ENCODE data around the gene NPC1. TPM values are rescaled to one million over a fixed set of nuclear protein-coding genes. Genes with fewer than 3 reads are reported as not detected.
A peak's percentile ranks its signal among the peaks of the same experiment; 100 is the strongest.

The NPC1 gene
- total and polyA plus RNA-seq, 4 donors: 9.5 to 46.7 (median 27.3) TPM

- Histone ChIP-seq H3K27ac (ENCODE audit: low read depth in 1 of 2, low read length in 2 of 2) (peak overlapping the region; percentile 14 to 15), H3K36me3 (ENCODE audit: control insufficient read depth in 4 of 4, insufficient read depth in 3 of 4, low read depth in 1 of 4, low read length in 3 of 4) (peaks cover 0 to 4% (median 0%) of the 10 kb centered on the region in 4 donors), H3K4me3 (ENCODE audit: low read depth in 1 of 3, low read length in 3 of 3) (no peak overlapping the region), H3K9me3 (ENCODE audit: control insufficient read depth in 4 of 4, low read length in 3 of 4) (no peaks in the 10 kb centered on the region), H3K27me3 (ENCODE audit: control insufficient read depth in 4 of 4, insufficient read depth in 4 of 4, low read length in 3 of 4) (no peaks in the 10 kb centered on the region), H3K4me1 (ENCODE audit: control insufficient read depth in 4 of 4, insufficient read depth in 4 of 4, low read length in 3 of 4) (peaks cover 0 to 12% (median 1%) of the 10 kb centered on the region in 4 donors), H3K9ac (ENCODE audit: low read depth in 1 of 2, low read length in 2 of 2) (no peak overlapping the region)
- DNase-seq (ENCODE audit: low spot score): no peak
- WGBS: 47% methylated on average over 14 of the region's 14 CpGs
- TF ChIP-seq RAD21 (IDR thresholded peaks at IDR 0.05) (no peak), YY1 (IDR thresholded peaks at IDR 0.05) (no peak), FOXA1 (IDR thresholded peaks at IDR 0.05) (no peak), FOXA2 (IDR thresholded peaks at IDR 0.05) (no peak), MAX (IDR thresholded peaks at IDR 0.05) (no peak), TAF1 (conservative IDR thresholded peaks at IDR 0.05) (no peak), HNF4G (IDR thresholded peaks at IDR 0.05) (no peak), HNF4A (conservative IDR thresholded peaks at IDR 0.05) (no peak), RXRA (IDR thresholded peaks at IDR 0.05) (no peak), NR2F2 (IDR thresholded peaks at IDR 0.05) (no peak), EGR1 (IDR thresholded peaks at IDR 0.05; ENCODE audit: low read depth in 2 of 2) (no peak), GABPA (IDR thresholded peaks at IDR 0.05 in 1 of 2, conservative IDR thresholded peaks at IDR 0.05 in 1 of 2) (no peak), REST (IDR thresholded peaks at IDR 0.05) (no peak), SP1 (IDR thresholded peaks at IDR 0.05) (no peak), CTCF (IDR thresholded peaks at IDR 0.05; ENCODE audit: low read depth, low read length, missing input control) (no peak), ATF3 (IDR thresholded peaks at IDR 0.05) (no peak), ZBTB33 (IDR thresholded peaks at IDR 0.05) (no peak)
Measured at GRCh38 chr18:23487738-23488570, 98.4 kb downstream of the NPC1 start.

Data from liver (tissue), 9 donors.